Pancreas (tissue), 10 donors: ENCODE measurements around the gene XG. TPM values are rescaled to one million over a fixed set of nuclear protein-coding genes. Genes with fewer than 3 reads are reported as not detected.
"Not testable (repeated sequence)": the region's sequence is repeated elsewhere in the genome, so short reads cannot be mapped to it uniquely, and the experiment has no call there.

Experiments used
- ATAC-seq, 4 donors: fragments of 200-7000 bp; cut with Tn5 transposase; one replicate each; pipeline versions ENCODE4 v1.8.0 to v1.9.1; 2020; ENCODE audit warnings: mild to moderate bottlenecking in 4 of 4, moderate library complexity in 4 of 4
- DNase-seq, 6 donors: peaks; one replicate each; pipeline ENCODE4 v3.0.0-alpha.2; 2020
- FAIRE-seq: peaks from 2 replicates; lab custom pipeline; 2012; peaks lifted over from hg19 to GRCh38; lab: Jason Lieb, UNC
- H3K27ac ChIP-seq, 4 donors: fragments of 200-600 bp; sonication (generic); 1 replicate in 3 of 4; 2 replicates in 1 of 4; pipeline versions ENCODE4 v1.5.0 to v1.8.0; 2020
- H3K27me3 ChIP-seq, 4 donors: fragments of 200-600 bp; one replicate each; pipeline ENCODE4 v1.8.0; 2021
- H3K36me3 ChIP-seq, 3 donors: fragments of 200-600 bp; sonication (generic) in 1 of 3; one replicate each; pipeline versions ENCODE4 v1.5.0 to v1.8.0; 2020 to 2021
- H3K4me1 ChIP-seq, 3 donors: fragments of 200-600 bp; one replicate each; pipeline ENCODE4 v1.8.0; 2021
- H3K4me3 ChIP-seq, 4 donors: fragments of 200-600 bp; sonication (generic) in 2 of 4; one replicate each; pipeline versions ENCODE4 v1.5.0 to v1.8.0; 2020 to 2021
- H3K9me3 ChIP-seq, 4 donors: fragments of 200-600 bp; one replicate each; pipeline ENCODE4 v1.8.0; 2021
- CTCF ChIP-seq, 4 donors: fragments of 200-600 bp; sonication (generic) in 3 of 4; IDR thresholded peaks; one replicate each; pipeline versions ENCODE4 v1.5.0 to v1.8.0; 2021; ENCODE audit warnings: antibody characterized with exemption in 4 of 4
- WGBS, 2 donors: extraction: QIAGEN DNeasy Blood & Tissue Kit; methylation state at CpG; one replicate each; pipeline ENCODE4 v1.1.7; 2013; 5-methylcytosine and 5-hydroxymethylcytosine counted together
- intact Hi-C, 3 donors: fragments of 100-400 bp; cut with DNase I; formaldehyde crosslinking; loops; one replicate each; pipeline versions ENCODE4 v1.11.1 to v1.14.2; 2022
- polyA plus RNA-seq, 2 donors: library from polyadenylated mRNA; stranded (reverse); fragments of 200-250 nt; gene quantifications; one replicate each; pipeline ENCODE4 v1.2.3, GENCODE V29; 2013
- total RNA-seq, 6 donors: library from RNA; stranded (reverse); fragmentation: NEBNext Ultra II Directional in 4 of 6; extraction: Animal tissue kit (Norgen Biotek cat#: 25700) in 4 of 6; gene quantifications; one replicate each; pipeline versions ENCODE4 v1.2.1 to v1.2.4, GENCODE V29; 2021 to 2023
- donor health status: healthy with polysubstance abuse.
- donor health status: DM: no; HTN: no; CAD: no; lungs with moderate emphysema.
- donor health status: DM: no; HTN: no; CAD: no.
- donor health status: control.
- donor health status: control.
- donor health status: Bipolar disorder and iron deficiency.
- donor health status: DM: yes; HTN: yes; CAD: no.
- donor health status: DM: no; HTN: no; CAD: no.
- donor health status: DM: no; HTN: no; CAD: no.
- donor health status: DM: yes; HTN: yes; CAD: no.

XG gene
- total and polyA plus RNA-seq, 8 donors: 0.11 to 0.38 (median 0.22) TPM; not detected in 4

- 66 to 68% methylated on average over 23 to 25 of the region's 25 CpGs for WGBS, 2 donors
- DNase-seq (peak in 1 of 6 donors; percentile 19), FAIRE-seq (no peak), ATAC-seq (peak in 2 of 4 donors; percentile 35 to 49)
- intact Hi-C loops: no loop called here
- Histone ChIP-seq H3K27ac (no peak overlapping the region), H3K27me3 (no peaks in the 10 kb centered on the region), H3K4me3 (no peak overlapping the region), H3K9me3 (no peaks in the 10 kb centered on the region), H3K4me1 (no peaks in the 10 kb centered on the region), H3K36me3 (no peaks in the 10 kb centered on the region)
- TF ChIP-seq CTCF (IDR thresholded peaks at IDR 0.05): no peak
Measured at GRCh38 chrX:2767631-2768455, 16.0 kb downstream of the XG start.

- ATAC-seq (no peak), DNase-seq (no peak), FAIRE-seq (no peak)
- no peaks in the 10 kb centered on the region for H3K4me1 ChIP-seq
- 71 to 83% methylated on average over 1 of the region's 1 CpG for whole genome bisulfite sequencing, 2 donors
- no peaks in the 10 kb centered on the region for H3K27me3 ChIP-seq
- H3K9me3 ChIP-seq: no peaks in the 10 kb centered on the region
- no peak for TF ChIP-seq CTCF (IDR thresholded peaks at IDR 0.05)
- no peak overlapping the region for H3K4me3 ChIP-seq
- no peaks in the 10 kb centered on the region for H3K36me3 ChIP-seq
- H3K27ac ChIP-seq: no peak overlapping the region
- intact Hi-C loops: no loop called here
Measured at GRCh38 chrX:2769615-2770014, 17.8 kb downstream of the XG start.

GRCh38 chrX:2773166-2774055, 21.6 kb downstream of the XG start:
- not testable (repeated sequence) for FAIRE-seq, DNase-seq

GRCh38 chrX:2774057-2774456, 22.2 kb downstream of the XG start:
- no peaks in the 10 kb centered on the region for H3K27me3 ChIP-seq
- no peak overlapping the region for H3K27ac ChIP-seq
- intact Hi-C loops: no loop called here
- H3K4me1 ChIP-seq: no peaks in the 10 kb centered on the region
- no peaks in the 10 kb centered on the region for H3K36me3 ChIP-seq
- no peak overlapping the region for H3K4me3 ChIP-seq
- FAIRE-seq (no peak), ATAC-seq (no peak), DNase-seq (no peak)
- no peak for TF ChIP-seq CTCF (IDR thresholded peaks at IDR 0.05)
- H3K9me3 ChIP-seq: no peaks in the 10 kb centered on the region
- WGBS, 2 donors: 74 to 85% methylated on average over 5 of the region's 5 CpGs

More at GRCh38 chrX:2773166-2774055, 21.6 kb downstream of the XG start:
- WGBS, 2 donors: 75 to 92% methylated on average over 8 of the region's 10 CpGs
- ATAC-seq, H3K27me3 ChIP-seq, H3K4me1 ChIP-seq, H3K36me3 ChIP-seq, H3K9me3 ChIP-seq, H3K4me3 ChIP-seq, intact Hi-C loops, H3K27ac ChIP-seq: not testable (repeated sequence)

GRCh38 chrX:2774776-2775175, 22.9 kb downstream of the XG start:
- no peaks in the 10 kb centered on the region for H3K27me3 ChIP-seq
- TF ChIP-seq CTCF (IDR thresholded peaks at IDR 0.05): no peak
- FAIRE-seq (no peak), DNase-seq (no peak), ATAC-seq (no peak)
- H3K4me1 ChIP-seq: no peaks in the 10 kb centered on the region
- H3K27ac ChIP-seq: no peak overlapping the region
- no peaks in the 10 kb centered on the region for H3K36me3 ChIP-seq
- WGBS, 2 donors: 97 to 98% methylated on average over 3 of the region's 3 CpGs
- no peaks in the 10 kb centered on the region for H3K9me3 ChIP-seq
- intact Hi-C loops: no loop called here
- no peak overlapping the region for H3K4me3 ChIP-seq

- H3K4me1 ChIP-seq, H3K36me3 ChIP-seq, intact Hi-C loops, H3K4me3 ChIP-seq, H3K9me3 ChIP-seq, H3K27me3 ChIP-seq, FAIRE-seq: not testable (repeated sequence)
- DNase-seq (peak in 2 of 6 donors; percentile 13 to 46), ATAC-seq (peak in 3 of 4 donors; percentile 61 to 93 (median 91))
- 22 to 47% methylated on average over 12 of the region's 12 CpGs for WGBS, 2 donors
- peak overlapping the region in 2 of 4 donors; percentile 43 to 80 for H3K27ac ChIP-seq
Measured at GRCh38 chrX:2780472-2781225, 28.8 kb downstream of the XG start.
